Measurements from ENCODE around the gene FBXO47. TPM values are rescaled to one million over a fixed set of nuclear protein-coding genes. Genes with fewer than 3 reads are reported as not detected.

Gene FBXO47
- total and polyA plus RNA-seq, 9 of the 15 experiments (the other 6 are each of a cell fraction or from before 2014, with no cell fraction given), result not detected

GRCh38 chr17:38947189-38947588, 20.0 kb downstream of the FBXO47 start (continued):
- TF ChIP-seq RREB1 (CRISPR knock-in tag; IDR thresholded peaks at IDR 0.05) (no peak), MEF2A (IDR thresholded peaks at IDR 0.05; ENCODE audit: control insufficient read depth, low read depth, low read length) (no peak)

DNA sequence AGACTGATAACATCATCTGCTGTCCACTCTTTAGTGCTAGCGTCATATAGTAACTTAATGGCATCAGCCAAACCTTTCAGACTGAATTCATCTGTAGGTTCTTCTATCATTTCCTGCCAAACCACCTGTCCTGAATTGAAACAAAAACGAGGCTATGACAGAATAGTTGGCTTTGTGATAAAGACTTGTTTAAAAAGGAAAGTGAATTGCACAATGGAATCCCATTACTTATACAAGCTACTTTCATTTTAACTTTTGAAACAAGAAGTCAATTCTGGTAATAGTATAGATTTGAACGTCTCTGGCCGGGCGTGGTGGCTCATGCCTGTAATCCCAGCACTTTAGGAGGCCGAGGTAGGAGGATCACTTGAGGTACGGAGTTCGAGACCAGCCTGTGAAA, 23.6 kb downstream of the FBXO47 start:
- WGBS (ENCODE audit: insufficient coverage, low coverage, missing lambda C conversion rate), result 27% methylated on average over 8 of the region's 8 CpGs
- Histone ChIP-seq H3K36me3 (ENCODE audit: control insufficient read depth, insufficient read depth, low read length) (no peaks in the 10 kb centered on the region), H3K9ac (ENCODE audit: insufficient read depth in 1 of 2, low read depth in 2 of 2, low read length in 2 of 2) (no peak overlapping the region), H3K4me1 (replicated peaks in 1 of 2; ENCODE audit: control insufficient read depth in 2 of 2, insufficient read depth in 2 of 2, low read length in 2 of 2) (no peaks in the 10 kb centered on the region), H3K79me2 (ENCODE audit: control insufficient read depth, insufficient read depth, low read length) (no peaks in the 10 kb centered on the region), H2AFZ (ENCODE audit: low read depth, low read length) (no peak overlapping the region), H4K20me1 (replicated peaks; ENCODE audit: control insufficient read depth, insufficient read depth, low read length) (no peaks in the 10 kb centered on the region), H3K4me2 (ENCODE audit: insufficient read depth, low read length) (no peak overlapping the region), H3K4me3 (no peak overlapping the region), H3K27me3 (ENCODE audit: control insufficient read depth in 2 of 2, insufficient read depth in 2 of 2, low read length in 2 of 2) (no peaks in the 10 kb centered on the region), H3K9me3 (replicated peaks; ENCODE audit: control insufficient read depth, insufficient read depth, low read depth, low read length) (no peaks in the 10 kb centered on the region), H3K9me1 (ENCODE audit: control insufficient read depth, insufficient read depth, low read length) (no peaks in the 10 kb centered on the region), H3K27ac (ENCODE audit: extremely low read depth, low read depth, low read length) (no peak overlapping the region)
- no peak for FAIRE-seq
- BruUV-seq (replicated peaks), result no TSS peak
- ChIA-PET POLR2A (no interaction called here), CTCF (ENCODE audit: low intra/inter-chr PET ratio) (no interaction called here)
- DNase-seq (ENCODE audit: extremely low read depth in 1 of 4, low spot score in 3 of 4), result no peak
- in situ Hi-C loops (cut with MboI) (no loop called here), intact Hi-C loops (cut with micrococcal nuclease) (no loop called here)
- no peak for ATAC-seq
- 0 out of 2 replicates have a peak, but pooled peaks have one; percentile 16 for TF ChIP-seq CEBPB (tag; IDR thresholded peaks at IDR 0.05)
- no peak for TF ChIP-seq ZNF263 (CRISPR knock-in tag; IDR thresholded peaks at IDR 0.05; ENCODE audit: borderline replicate concordance)
- no peak for TF ChIP-seq IFI16 (CRISPR knock-in tag; IDR thresholded peaks at IDR 0.05)
- TF ChIP-seq, protein P1, sequence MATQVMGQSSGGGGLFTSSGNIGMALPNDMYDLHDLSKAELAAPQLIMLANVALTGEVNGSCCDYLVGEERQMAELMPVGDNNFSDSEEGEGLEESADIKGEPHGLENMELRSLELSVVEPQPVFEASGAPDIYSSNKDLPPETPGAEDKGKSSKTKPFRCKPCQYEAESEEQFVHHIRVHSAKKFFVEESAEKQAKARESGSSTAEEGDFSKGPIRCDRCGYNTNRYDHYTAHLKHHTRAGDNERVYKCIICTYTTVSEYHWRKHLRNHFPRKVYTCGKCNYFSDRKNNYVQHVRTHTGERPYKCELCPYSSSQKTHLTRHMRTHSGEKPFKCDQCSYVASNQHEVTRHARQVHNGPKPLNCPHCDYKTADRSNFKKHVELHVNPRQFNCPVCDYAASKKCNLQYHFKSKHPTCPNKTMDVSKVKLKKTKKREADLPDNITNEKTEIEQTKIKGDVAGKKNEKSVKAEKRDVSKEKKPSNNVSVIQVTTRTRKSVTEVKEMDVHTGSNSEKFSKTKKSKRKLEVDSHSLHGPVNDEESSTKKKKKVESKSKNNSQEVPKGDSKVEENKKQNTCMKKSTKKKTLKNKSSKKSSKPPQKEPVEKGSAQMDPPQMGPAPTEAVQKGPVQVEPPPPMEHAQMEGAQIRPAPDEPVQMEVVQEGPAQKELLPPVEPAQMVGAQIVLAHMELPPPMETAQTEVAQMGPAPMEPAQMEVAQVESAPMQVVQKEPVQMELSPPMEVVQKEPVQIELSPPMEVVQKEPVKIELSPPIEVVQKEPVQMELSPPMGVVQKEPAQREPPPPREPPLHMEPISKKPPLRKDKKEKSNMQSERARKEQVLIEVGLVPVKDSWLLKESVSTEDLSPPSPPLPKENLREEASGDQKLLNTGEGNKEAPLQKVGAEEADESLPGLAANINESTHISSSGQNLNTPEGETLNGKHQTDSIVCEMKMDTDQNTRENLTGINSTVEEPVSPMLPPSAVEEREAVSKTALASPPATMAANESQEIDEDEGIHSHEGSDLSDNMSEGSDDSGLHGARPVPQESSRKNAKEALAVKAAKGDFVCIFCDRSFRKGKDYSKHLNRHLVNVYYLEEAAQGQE (IDR thresholded peaks at IDR 0.05; ENCODE audit: borderline replicate concordance), result peak; percentile 7; the same call in 1 of the 2 replicates
- TF ChIP-seq, protein P1 (CRISPR knock-in tag; IDR thresholded peaks at IDR 0.05; ENCODE audit: low read depth), result no peak
- TF ChIP-seq ZNF354B (CRISPR knock-in tag; IDR thresholded peaks at IDR 0.05), result no peak

Measured in K562 (cell line).